Esophagus squamous epithelium (tissue), 4 donors: ENCODE measurements around the gene TSC2.

ENCODE experiments used
- POLR2A ChIP-seq, 4 donors: fragments of 450-650 bp; IDR thresholded peaks; one replicate each; pipeline ENCODE4 v1.6.1; 2017; ENCODE audit warnings: antibody characterized with exemption in 4 of 4, mild to moderate bottlenecking in 4 of 4, moderate library complexity in 3 of 4
- TF ChIP-seq, protein P1 (sequence below), 6 experiments: fragments of 450-650 bp in 4 of 6; fragments of 200-600 bp in 2 of 6; sonication (generic) in 2 of 6; IDR thresholded peaks; one replicate each; pipeline ENCODE4 v1.5.1; 2016 to 2019; ENCODE audit warnings: antibody characterized with exemption in 6 of 6, mild to moderate bottlenecking in 4 of 6, moderate library complexity in 4 of 6

DNA sequence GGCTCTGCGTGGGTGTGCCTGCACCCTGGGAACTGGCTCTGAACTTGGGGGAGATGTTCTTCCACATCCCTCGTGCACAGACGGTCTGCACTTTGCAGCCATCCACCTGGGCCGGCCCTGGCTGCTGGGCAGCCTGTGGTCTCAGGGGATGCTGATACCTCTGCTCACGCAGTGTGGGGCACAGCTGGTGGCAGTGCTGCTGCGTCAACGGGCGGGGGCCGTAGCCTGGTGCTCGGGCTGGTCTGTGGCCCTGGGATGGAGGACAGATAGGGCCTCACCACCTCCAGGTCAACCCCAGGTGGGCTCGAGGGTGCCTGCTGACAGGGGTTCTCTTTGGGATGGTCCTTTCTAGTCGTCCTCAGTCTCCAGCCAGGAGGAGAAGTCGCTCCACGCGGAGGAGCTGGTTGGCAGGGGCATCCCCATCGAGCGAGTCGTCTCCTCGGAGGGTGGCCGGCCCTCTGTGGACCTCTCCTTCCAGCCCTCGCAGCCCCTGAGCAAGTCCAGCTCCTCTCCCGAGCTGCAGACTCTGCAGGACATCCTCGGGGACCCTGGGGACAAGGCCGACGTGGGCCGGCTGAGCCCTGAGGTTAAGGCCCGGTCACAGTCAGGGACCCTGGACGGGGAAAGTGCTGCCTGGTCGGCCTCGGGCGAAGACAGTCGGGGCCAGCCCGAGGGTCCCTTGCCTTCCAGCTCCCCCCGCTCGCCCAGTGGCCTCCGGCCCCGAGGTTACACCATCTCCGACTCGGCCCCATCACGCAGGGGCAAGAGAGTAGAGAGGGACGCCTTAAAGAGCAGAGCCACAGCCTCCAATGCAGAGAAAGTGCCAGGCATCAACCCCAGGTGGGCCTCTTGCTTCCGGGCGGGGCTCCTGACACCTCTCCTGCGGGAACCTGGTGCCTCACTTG, 36.3 kb downstream of the TSC2 start:
- TF ChIP-seq, protein P1, sequence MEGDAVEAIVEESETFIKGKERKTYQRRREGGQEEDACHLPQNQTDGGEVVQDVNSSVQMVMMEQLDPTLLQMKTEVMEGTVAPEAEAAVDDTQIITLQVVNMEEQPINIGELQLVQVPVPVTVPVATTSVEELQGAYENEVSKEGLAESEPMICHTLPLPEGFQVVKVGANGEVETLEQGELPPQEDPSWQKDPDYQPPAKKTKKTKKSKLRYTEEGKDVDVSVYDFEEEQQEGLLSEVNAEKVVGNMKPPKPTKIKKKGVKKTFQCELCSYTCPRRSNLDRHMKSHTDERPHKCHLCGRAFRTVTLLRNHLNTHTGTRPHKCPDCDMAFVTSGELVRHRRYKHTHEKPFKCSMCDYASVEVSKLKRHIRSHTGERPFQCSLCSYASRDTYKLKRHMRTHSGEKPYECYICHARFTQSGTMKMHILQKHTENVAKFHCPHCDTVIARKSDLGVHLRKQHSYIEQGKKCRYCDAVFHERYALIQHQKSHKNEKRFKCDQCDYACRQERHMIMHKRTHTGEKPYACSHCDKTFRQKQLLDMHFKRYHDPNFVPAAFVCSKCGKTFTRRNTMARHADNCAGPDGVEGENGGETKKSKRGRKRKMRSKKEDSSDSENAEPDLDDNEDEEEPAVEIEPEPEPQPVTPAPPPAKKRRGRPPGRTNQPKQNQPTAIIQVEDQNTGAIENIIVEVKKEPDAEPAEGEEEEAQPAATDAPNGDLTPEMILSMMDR (IDR thresholded peaks at IDR 0.05): no peak
- TF ChIP-seq POLR2A (IDR thresholded peaks at IDR 0.05): no peak
